Activated naive CD4-positive, alpha-beta T cell treated with anti-CD3 and anti-CD28 coated beads, Interleukin-2, amount 50 U/mL, for 72 hours (primary cell): ENCODE measurements around the gene ALOX15B. TPM values are rescaled to one million over a fixed set of nuclear protein-coding genes. Genes with fewer than 3 reads are reported as not detected.
"Not testable (repeated sequence)": the region's sequence is repeated elsewhere in the genome, so short reads cannot be mapped to it uniquely, and the experiment has no call there.

ENCODE experiments used
- ATAC-seq, 2 donors: fragments of 150-1000 bp; cut with Tn5 transposase; 2 replicates each; pipeline ENCODE4 v1.10.0; 2021; ENCODE audit warnings: mild to moderate bottlenecking in 2 of 2, moderate library complexity in 2 of 2
- DNase-seq, 2 donors: peaks; one replicate each; pipeline ENCODE4 v3.0.0; 2021 to 2022; ENCODE audit warnings: low spot score in 2 of 2
- H3K27ac Mint-ChIP-seq, 2 donors: one replicate each; pipeline ENCODE4 v1.8.0; 2022; ENCODE audit warnings: mild to moderate bottlenecking in 2 of 2, mixed read lengths in 2 of 2
- H3K36me3 Mint-ChIP-seq, 2 donors: one replicate each; pipeline ENCODE4 v1.8.0; 2022; ENCODE audit warnings: mixed read lengths in 2 of 2
- H3K9me3 Mint-ChIP-seq, 2 donors: one replicate each; pipeline ENCODE4 v1.8.0; 2022; ENCODE audit warnings: mixed read lengths in 2 of 2
- total RNA-seq, 2 donors: library from RNA; stranded (reverse); gene quantifications; one replicate each; pipeline ENCODE4 v1.2.3, GENCODE V29; 2022

The ALOX15B gene
- total RNA-seq, 2 donors from 2014 or later = not detected

GRCh38 chr17:8066841-8067775, 28.2 kb downstream of the ALOX15B start:
- Mint-ChIP-seq H3K27ac (no peak overlapping the region), H3K9me3 (no peaks in the 10 kb centered on the region), H3K36me3 (no peaks in the 10 kb centered on the region)
- ATAC-seq (no peak), DNase-seq (no peak)

DNA sequence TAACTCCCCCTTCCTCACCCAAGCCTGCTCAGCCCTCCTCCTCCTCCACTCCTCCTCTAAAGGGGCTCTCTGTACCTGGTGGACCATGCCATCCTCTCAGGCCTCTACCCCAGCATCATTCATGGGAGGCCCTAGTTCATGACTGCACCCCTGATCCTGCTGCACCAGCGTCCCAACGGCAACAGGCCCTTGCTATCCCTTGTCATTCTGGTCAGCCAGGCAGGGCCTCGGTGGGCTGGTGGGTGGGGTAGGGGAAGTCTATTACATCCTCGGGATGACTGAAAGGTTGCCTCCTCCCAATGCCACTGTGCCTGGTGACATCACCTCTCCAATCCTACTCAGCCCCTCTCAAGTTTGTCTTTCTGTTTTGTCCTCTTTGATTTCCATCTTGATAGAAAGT, 28.9 kb downstream of the ALOX15B start:
- DNase-seq (no peak), ATAC-seq (no peak)
- Mint-ChIP-seq H3K27ac (no peak overlapping the region), H3K9me3 (no peaks in the 10 kb centered on the region), H3K36me3 (no peaks in the 10 kb centered on the region)

GRCh38 chr17:8068736-8069586, 30.1 kb downstream of the ALOX15B start:
- no peaks in the 10 kb centered on the region for H3K9me3 Mint-ChIP-seq
- H3K27ac Mint-ChIP-seq = no peak overlapping the region
- DNase-seq (no peak), ATAC-seq (no peak)
- H3K36me3 Mint-ChIP-seq = no peaks in the 10 kb centered on the region

DNA sequence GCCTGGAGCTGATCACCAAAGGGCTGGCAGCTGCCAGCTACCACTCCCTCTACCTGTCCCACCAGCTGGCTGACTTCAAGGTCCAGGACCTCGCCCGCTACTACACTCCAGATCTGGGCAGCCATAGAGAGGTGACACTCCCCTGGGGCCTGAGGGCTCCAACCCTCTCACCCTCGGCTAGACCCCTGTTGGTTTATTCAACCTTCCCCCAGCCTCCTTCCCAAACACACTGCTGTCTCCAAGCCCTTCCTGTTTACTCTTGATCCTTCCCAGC, 30.7 kb downstream of the ALOX15B start:
- DNase-seq (no peak), ATAC-seq (no peak)
- Mint-ChIP-seq H3K9me3 (no peaks in the 10 kb centered on the region), H3K36me3 (no peaks in the 10 kb centered on the region), H3K27ac (no peak overlapping the region)

DNA sequence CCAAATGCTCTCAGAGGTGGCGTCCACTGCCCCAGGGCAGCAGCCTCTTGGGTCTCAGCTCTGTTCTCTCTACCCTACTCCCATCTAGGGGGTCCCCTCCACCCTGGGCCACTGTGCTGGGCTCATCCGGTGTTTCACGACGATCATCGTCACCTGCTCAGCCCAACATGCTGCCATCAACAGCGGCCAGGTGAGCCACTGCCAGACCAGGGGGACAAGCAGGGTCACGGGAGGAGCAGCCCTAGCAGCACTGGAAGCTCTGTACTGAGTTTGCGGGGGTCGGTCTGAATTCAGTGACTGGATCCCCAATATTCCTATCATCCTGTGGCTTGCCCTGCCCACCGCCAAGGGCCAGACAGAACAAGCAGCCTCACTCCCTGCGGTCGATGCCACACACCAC, 32.6 kb downstream of the ALOX15B start:
- H3K36me3 Mint-ChIP-seq = no peaks in the 10 kb centered on the region
- H3K9me3 Mint-ChIP-seq = no peaks in the 10 kb centered on the region
- H3K27ac Mint-ChIP-seq = no peak overlapping the region
- no peak for ATAC-seq
- DNase-seq = no peak

DNA sequence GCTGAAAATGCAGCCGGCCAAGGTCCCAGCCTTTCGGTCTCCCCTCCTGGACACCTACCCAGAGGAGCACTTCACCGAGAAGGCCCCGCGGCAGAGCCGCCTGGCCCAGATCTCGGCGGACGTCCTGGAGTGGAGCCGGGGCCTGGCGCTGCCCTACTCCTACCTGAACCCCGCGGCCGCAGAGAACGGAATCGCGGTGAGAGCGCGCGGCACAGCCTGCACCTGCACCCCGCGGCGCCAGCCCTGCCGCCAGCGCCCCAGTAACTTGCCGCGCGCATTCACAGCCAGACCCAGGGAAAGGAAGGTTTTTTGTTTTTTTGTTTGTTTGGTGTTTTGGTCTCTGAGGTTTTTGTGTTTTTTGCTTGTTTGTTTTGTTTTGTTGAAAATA, 33.5 kb downstream of the ALOX15B start:
- no peaks in the 10 kb centered on the region for H3K9me3 Mint-ChIP-seq
- no peak for DNase-seq
- H3K27ac Mint-ChIP-seq = no peak overlapping the region
- peak in 1 of 2 donors; percentile 25 for ATAC-seq
- no peaks in the 10 kb centered on the region for H3K36me3 Mint-ChIP-seq

- H3K9me3 Mint-ChIP-seq = no peaks in the 10 kb centered on the region
- ATAC-seq (peak; percentile 24 to 43), DNase-seq (peak in 1 of 2 donors; percentile 39)
- no peak overlapping the region for H3K27ac Mint-ChIP-seq
- H3K36me3 Mint-ChIP-seq = no peaks in the 10 kb centered on the region
Observed at GRCh38 chr17:8072729-8073461, 34.0 kb downstream of the ALOX15B start.

GRCh38 chr17:8073627-8074484, 35.0 kb downstream of the ALOX15B start:
- no peak overlapping the region for H3K27ac Mint-ChIP-seq
- H3K9me3 Mint-ChIP-seq = no peaks in the 10 kb centered on the region
- no peaks in the 10 kb centered on the region for H3K36me3 Mint-ChIP-seq
- ATAC-seq (peak; percentile 87 to 93), DNase-seq (peak; percentile 78 to 90)

GRCh38 chr17:8074554-8074953, 35.7 kb downstream of the ALOX15B start:
- ATAC-seq (no peak), DNase-seq (no peak)
- Mint-ChIP-seq H3K27ac (no peak overlapping the region), H3K36me3 (no peaks in the 10 kb centered on the region), H3K9me3 (no peaks in the 10 kb centered on the region)

- no peak for DNase-seq
- H3K36me3 Mint-ChIP-seq = no peaks in the 10 kb centered on the region
- no peaks in the 10 kb centered on the region for H3K9me3 Mint-ChIP-seq
- no peak overlapping the region for H3K27ac Mint-ChIP-seq
- no peak for ATAC-seq
Observed at GRCh38 chr17:8075081-8075480, 36.2 kb downstream of the ALOX15B start.

GRCh38 chr17:8075574-8076342, 36.9 kb downstream of the ALOX15B start:
- ATAC-seq (no peak), DNase-seq (no peak)
- no peak overlapping the region for H3K27ac Mint-ChIP-seq
- H3K9me3 Mint-ChIP-seq = no peaks in the 10 kb centered on the region
- H3K36me3 Mint-ChIP-seq = no peaks in the 10 kb centered on the region

GRCh38 chr17:8076502-8077266, 37.8 kb downstream of the ALOX15B start:
- DNase-seq (no peak), ATAC-seq (no peak)
- Mint-ChIP-seq H3K36me3 (peaks cover 0 to 3% of the 10 kb centered on the region in 2 donors), H3K9me3 (no peaks in the 10 kb centered on the region), H3K27ac (no peak overlapping the region)

DNA sequence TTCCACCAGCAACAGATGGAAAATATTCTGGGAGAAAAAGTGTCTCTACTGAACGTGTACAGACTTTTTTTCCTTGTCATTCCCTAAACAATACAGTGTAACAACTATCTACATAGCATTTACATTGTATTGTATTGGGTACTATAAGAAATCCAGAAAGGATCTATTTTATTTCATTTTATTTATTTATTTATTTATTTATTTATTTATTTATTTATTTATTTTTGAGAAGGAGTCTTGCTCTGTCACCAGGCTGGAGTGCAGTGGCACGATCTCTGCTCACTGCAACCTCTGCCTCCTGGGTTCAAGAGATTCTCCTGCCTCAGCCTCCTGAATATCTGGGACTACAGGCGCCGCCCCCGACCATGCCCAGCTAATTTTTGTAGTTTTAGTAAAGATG, 39.1 kb downstream of the ALOX15B start:
- ATAC-seq, H3K9me3 Mint-ChIP-seq, H3K36me3 Mint-ChIP-seq, H3K27ac Mint-ChIP-seq, DNase-seq: not testable (repeated sequence)

GRCh38 chr17:8079291-8080207, 40.7 kb downstream of the ALOX15B start:
- H3K27ac Mint-ChIP-seq = peak overlapping the region in 1 of 2 donors; percentile 69
- H3K9me3 Mint-ChIP-seq = no peaks in the 10 kb centered on the region
- peaks cover 0 to 7% of the 10 kb centered on the region in 2 donors for H3K36me3 Mint-ChIP-seq
- peak; percentile 85 for DNase-seq
- peak; percentile 85 to 88 for ATAC-seq
